ENCODE measurements around the gene PRDM16.

PRDM16 gene

DNA sequence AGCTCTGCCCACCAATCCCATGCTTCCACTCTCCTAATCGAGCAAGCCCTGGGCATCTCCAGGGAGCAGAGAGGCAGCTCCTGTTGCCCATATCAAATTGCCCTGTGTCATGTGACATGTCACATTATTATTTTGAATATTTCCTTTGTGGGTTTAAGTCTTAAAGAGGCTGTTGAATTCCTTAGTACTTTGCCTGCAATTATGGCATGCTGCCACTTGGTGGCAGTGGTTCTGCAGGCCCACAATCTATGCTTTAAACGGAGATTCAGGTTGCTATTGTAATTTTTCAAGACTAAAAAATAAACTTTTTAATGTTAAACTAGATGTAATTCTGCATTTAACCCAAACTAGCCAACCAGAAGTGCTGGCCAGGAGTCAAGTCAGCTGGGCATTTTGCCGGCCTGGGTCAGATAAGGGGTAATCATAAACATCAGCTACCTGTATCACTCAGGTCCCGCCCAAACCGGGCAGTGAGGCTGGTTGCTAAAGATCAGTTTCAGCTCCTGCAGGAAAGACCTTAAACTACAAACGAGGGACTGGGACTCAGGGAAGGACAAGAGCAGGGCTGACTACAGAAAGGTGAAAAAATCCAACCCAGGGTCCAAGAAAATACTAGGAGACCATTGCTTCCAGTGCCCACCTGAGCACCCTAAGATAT, 348.2 kb downstream of the PRDM16 start:
- no peak for DNase-seq (ENCODE audit: low read depth)

DNA sequence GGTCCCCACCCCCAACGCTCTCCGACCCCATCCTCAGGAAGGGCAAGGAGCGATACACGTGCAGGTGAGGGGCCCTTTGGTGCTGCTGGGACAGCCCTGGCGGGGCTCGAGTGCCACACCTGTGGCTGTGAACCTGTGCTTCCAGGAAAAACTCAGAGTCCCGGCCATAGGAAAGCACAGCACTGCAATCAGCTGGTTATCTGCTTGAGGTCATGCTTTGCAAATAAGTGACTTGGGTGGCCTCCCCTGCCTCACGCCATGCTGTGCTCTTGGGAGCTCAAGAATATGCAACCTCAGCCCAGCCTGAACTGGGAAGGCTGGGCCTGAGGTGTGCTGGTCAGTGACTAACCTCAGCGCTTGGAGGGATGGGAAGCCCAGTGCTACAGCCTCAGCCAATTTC, 348.9 kb downstream of the PRDM16 start:
- no peak for DNase-seq (ENCODE audit: low read depth)

DNA sequence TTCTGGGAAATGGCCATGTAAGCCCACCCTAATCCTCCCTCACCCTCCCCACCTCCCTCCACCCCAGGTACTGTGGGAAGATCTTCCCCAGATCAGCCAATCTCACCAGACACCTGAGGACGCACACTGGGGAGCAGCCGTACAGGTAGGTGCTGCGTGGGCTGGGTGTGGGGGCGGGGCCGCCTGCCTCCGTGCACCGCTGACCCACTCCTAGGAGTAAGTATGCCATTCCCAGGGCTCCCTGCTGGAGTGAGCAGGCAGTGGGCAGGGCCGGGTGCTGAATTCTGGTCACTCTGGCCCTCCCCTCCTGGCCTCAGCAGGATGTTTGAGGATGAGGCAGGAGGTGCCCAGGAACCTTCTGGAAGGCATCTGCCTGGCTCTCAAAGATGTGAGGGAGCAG, 349.6 kb downstream of the PRDM16 start:
- no peak for DNase-seq (ENCODE audit: low read depth)

DNA sequence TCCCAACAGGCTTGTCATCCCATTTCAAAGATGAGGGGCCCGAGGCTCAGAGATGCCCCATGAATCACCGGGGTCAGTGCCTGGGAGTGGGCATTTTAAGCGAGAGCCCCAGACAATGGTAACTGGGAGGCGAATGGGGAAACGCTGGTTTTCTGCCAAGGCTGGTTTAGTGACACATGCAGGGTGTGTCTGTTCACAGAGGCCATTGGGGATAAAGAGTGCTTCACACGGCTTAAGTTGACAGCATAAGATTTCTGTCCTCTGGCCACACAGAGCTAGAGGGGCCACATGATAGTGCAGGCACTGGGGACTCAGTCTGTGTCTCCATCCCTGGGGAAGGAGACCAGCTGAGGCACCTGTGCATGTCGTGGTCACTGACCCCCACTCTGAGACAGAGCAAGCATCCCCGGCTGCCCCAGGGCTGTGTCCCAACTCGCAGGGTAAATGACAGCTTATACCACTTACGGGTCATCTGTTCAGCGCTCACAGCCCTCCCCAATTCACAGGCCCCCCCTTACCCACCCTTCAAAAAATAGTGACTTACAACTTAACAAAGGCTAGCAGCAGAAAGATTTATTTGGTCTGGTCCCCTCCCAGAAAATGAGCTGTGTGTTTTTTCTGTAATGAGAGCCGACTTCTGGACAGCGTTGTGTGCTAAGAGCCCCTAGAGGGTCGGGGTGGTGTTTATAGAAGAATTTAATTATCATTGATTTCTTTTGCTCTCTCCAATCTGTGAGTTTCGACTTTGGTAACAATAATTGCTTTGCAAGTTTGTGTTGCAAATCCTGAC, 350.6 kb downstream of the PRDM16 start:
- no peak for DNase-seq (ENCODE audit: low read depth)

DNA sequence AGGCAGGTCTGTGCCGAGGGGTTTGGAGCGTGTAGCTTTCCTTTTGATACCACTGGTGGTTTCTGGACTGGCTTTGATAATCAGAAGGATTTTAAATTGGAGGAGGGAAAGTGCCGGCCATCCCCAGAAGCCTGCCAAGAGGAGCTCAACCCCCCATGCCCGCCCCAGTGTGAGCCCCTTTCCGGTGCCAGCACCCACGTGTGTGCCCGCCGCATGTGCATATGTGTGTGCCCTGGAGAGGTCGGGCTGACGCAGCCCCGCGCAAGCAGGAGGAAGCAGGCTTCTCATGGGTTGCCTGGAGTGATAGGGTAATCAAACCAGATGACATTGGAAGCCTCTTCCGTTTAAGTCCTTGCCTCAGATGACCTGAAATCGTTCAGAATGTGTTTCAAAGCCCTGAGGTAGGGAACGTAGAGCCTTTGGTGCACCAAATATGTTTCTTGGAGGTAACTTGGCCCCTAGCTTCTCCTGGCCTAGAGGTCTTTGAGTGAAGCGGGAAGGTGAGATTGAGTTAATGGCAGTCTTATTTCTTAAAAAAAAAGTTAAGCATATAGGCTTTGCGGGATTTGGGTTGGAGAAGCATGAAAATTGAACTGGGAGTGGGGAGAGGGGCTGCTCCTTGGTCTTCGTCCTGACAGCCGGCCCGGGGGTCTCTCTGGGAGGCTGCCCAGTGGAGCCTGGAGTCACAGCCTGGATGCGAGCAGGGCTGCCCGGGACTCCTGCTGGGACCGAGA, 351.4 kb downstream of the PRDM16 start:
- DNase-seq (ENCODE audit: low read depth): no peak

DNA sequence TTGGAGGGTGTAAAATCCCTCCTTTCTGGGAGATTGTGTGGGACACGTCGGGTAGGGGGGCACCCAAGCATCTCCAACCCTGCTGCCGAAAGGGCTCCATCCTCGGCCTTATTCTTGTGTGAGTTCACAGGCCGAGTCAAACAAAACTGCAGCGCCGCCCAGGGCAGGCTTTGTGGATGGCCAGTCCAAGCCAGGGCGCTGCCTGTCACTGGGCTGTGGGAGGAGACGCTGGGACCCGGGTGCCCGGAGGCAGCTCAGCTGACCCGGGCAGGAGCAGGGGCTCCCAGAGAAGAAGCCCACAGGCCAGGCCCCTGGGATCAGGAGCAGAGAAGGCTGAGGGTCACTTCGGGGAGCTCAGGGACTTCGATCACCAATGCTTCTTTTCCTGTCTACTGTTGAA, 353.6 kb downstream of the PRDM16 start:
- no peak for DNase-seq (ENCODE audit: low read depth)

DNA sequence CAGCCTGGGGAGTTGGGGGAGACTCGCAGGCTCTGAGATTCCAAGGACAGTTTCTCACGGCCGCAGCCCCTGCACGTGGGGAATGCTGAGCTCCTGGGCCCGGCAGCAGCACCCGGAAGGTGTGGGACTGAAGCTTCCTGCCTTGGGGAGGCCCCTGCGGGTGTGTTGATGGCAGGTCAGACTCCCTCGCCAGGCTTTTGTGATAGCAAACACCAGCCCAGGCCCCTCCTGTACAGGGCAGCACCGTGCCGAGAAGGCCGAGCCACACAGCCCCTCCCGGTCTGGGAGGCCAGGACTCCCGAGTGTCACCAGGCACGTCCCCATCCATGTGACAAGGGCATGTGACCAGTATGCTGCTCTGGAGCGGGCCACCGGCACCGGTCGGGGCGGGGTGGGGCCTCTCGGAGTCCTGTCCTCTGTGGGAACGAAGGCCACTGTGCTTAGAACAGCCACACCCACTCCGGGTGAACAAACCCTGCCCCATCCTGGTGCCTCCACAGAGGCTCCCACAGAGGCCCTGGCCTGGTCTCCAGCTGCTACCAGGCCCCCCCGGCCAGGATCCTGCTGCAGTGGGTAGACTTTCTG, 354.3 kb downstream of the PRDM16 start:
- no peak for DNase-seq (ENCODE audit: low read depth)

DNA sequence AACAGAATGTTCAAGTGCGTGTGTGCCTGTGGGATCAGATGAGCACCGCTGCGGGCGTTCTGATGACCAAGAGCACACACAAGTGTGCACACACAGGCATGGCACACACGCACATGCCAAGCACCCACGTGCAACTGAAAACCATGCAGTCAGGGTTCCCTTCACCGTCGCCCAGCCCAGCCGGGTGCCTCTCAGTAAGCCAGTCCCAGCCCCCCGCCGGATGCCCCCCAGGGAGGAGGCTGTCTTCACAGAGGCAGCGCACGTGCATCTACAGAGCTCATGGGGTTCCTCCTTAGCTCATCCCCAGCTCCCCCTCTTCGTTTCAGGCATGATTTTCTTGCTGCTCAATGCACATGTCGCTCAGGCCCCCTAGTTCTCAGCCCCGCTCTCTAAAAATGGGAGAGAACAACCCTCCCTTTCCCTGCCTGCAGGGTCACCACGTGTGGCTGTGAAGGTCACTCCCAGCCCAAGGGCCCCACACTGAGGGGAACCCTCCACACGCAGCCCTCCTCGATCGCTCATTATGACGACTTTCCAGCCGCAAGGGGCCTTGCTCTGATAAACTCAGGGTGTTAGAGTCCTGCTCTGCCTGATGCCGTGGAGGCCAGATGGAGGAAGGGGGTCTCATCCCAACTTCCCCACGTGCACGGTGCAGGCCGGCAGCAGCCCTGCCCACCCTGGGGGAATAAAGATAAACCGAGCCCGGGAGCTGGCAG, 355.1 kb downstream of the PRDM16 start:
- DNase-seq (ENCODE audit: low read depth): no peak

DNA sequence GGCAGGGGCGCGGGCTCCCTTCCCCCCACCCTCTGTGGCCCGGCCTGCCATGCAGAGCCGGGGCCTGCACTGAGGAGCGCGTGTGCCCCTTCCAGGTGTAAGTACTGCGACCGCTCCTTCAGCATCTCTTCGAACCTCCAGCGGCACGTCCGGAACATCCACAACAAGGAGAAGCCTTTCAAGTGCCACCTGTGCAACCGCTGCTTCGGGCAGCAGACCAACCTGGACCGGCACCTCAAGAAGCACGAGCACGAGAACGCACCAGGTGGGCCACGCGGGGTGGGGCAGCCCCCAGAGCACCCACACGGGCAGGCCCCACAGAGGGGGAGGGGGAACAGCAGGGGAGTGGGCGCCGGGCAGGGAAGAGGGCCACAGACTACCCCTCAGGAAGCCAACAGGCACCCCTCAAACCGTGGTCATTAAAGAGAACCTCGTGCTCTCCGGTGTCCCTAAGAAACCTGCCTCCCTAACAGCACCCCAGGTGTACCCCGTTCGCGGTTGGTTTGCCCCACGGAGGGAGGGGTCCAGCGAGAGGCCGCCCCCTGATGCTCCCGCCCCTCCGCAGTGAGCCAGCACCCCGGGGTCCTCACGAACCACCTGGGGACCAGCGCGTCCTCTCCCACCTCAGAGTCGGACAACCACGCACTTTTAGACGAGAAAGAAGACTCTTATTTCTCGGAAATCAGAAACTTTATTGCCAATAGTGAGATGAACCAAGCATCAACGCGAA, 356.6 kb downstream of the PRDM16 start:
- no peak for DNase-seq (ENCODE audit: low read depth)

DNA sequence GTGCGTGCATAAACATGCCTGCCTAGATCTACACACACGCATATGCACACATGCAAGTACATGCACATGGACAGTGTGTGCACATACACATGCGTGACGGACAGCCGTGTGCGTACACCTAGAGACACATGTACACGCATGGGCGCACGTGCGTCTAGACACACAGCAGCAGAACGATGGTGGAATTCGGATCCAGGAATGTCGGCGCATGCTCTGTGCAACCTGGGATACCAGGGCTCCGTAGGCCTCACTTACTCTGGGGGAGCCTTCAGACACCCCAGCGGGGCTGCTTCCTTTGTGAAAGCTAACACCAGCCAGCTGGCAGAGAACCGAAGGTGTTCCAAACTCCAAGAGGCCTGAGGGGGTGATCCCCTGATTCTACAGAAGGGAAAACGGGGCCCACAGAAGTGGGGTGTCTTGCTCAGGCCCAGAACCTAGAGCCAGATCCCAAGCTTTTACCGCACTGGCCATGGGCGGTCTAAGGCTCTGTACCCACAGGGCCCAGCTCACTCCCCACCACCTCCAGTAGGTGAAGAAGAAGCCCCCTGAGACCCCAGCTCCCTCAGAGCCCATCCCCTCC, 358.0 kb downstream of the PRDM16 start:
- no peak for DNase-seq (ENCODE audit: low read depth)

DNA sequence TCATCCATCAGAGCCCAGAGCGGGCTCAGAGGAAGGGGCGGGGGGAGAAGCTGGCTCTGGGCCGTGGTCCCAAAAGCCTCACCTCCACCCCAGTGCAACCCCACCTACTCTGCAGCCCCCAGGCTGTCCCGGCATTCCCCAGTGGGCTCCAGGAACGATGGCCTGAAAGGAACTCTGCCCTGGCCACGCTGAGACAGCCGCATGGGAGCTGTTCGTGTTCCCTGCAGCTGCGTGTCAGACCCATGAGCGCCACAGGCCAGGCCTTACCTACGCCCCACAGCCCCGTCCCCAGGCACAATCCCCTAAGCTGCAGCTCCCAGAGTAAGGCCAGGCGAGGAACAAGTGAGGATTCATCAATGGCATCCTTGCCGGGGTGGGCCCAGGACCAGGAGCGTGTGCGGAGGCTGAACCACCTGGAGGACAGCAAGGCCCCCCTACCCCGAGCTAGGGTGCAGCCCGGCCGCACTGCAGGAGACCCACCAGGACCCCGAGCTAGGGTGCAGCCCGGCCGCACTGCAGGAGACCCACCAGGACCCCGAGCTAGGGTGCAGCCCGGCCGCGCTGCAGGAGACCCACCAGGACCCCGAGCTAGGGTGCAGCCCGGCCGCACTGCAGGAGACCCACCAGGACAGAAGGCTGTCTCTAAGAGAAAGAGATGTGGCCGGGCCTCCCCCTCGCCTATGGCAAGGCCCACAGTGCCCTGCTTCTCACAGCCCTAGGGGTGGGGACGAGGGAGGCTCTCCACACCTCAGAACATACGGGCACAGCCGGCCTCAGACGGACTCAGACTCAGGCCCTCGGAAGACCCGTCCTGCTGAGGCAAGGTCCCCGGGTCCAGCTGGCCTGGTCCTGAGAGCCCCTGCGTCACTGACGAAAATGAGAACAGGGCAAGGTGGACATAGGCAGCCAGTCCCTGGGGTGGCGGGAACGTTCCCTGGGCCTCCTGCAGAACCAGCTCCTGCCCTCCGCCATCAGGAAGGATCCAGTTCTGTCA, 359.0 kb downstream of the PRDM16 start:
- no peak for DNase-seq (ENCODE audit: low read depth)

DNA sequence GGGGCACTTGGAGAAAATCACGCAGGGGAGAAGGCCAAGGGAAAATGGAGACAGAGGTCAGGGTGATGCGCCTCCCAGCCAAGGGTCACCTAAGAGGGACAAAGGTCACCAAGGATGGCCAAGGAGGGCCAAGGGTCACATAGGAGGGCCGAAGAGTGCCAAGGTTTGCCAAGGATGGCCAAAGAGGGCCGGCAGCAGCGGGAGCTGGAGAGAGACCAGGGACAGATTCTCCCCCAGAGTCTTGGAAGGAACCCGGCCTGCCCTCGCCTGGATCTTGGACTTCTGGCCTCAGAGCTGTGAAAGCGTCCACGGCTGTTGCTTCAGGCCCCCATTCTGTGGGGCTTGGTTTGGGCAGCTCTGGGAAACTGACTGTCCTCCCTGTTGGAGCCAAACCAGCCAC, 359.9 kb downstream of the PRDM16 start:
- no peak for DNase-seq (ENCODE audit: low read depth)

DNA sequence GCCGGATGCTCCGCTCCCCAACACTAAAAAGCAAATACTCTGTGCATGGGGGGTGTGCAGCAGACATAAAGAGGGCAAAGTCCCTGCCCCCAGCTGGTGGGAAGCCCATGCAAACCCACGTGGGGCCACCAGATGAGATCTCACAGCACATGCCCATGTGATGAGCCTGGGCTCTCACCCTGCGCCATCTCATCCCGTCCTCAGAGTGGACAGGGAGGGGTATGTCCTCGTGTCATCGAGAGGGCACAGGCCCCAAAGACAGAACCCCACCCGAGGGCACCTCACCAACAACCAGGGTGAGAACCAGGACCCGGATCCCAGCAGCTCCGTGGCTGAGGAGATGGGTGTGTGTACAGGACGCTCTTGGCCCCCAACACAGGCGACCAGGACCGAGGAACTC, 360.3 kb downstream of the PRDM16 start:
- DNase-seq (ENCODE audit: low read depth): no peak

DNA sequence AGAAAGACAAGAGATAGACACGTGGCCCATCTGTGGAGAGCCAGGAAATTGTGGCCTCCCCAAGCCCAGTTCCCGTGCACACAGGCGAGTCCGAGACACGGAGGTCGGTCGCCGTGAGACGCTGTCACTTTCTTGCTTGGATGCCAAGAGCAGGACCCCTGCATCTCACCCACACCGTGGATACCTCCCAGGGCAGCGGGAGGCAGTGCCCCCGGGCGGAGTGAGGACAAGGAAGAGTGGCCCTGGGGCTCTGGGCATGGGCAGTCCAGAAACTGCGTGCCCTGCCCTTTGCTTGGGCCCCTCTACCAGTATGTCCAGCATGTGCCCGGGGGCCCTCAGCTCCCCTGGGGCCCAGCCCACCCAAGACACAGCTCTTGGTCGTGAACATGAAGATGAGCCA, 360.8 kb downstream of the PRDM16 start:
- DNase-seq (ENCODE audit: low read depth): no peak

DNA sequence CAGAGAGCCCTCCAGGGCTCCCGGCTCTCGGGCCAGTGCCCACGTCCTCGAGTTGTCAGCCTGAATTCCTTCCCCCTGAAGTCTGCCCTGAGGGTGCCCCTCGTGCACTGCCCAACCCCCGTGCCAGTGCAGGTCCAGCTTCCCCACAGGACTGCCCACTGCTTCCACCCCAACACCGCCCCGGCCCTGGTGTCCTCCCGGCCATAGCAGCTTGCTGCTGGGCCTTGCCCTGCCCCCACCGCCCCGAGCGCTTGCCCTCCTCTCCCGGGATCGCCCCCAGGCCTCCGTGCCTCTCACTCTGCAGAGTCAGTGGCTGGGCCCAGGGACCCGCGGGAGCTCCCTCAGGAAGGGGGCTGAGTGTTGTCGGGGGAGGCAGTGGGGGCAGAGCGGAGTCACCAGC, 361.4 kb downstream of the PRDM16 start:
- no peak for DNase-seq (ENCODE audit: low read depth)

DNA sequence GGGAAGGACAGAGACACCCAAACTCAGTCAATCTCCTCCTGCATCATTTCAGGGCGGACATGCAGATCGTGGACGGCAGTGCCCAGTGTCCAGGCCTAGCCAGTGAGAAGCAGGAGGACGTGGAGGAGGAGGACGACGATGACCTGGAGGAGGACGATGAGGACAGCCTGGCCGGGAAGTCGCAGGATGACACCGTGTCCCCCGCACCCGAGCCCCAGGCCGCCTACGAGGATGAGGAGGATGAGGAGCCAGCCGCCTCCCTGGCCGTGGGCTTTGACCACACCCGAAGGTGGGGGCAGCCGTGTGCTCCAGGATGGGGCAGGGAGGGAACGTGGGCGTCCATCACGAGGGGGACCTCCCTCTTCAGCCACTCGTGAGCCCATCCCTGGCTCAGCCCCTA, 361.8 kb downstream of the PRDM16 start:
- DNase-seq (ENCODE audit: low read depth): no peak

DNA sequence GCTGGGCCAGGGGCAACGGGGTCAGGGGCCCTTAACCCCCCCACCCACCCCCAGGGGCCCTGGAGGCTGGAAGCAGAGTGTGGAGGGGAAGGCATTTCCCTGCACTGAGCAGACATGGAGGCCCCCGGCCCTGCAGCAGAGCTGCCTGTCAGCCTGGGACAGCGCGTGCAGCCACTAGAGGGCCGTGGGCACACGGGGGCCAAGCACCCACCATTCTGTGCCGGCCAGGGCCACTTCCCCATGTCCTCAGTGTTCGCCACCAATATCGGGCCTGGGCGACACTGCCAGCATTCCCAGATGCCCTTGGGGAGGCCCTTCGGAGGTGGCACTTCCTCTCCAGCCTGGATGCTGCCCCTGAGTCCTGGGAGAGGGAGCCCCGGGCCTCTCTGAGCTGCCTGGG, 362.3 kb downstream of the PRDM16 start:
- DNase-seq (ENCODE audit: low read depth): no peak

DNA sequence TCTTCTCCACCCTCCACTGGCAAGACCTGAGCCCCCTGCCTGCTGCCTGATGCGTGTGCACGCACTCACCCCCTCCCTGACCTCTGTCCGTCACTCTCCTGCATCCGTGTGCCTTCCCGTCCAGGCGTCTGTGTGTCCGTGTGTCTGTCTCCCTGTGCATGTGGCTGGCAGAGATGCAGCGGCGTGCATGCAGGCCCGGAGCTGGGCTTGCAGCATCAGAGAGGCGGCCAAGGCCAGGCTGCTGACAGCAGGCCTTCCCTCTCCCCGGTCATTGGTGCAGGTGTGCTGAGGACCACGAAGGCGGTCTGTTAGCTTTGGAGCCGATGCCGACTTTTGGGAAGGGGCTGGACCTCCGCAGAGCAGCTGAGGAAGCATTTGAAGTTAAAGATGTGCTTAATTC, 362.7 kb downstream of the PRDM16 start:
- no peak for DNase-seq (ENCODE audit: low read depth)

DNA sequence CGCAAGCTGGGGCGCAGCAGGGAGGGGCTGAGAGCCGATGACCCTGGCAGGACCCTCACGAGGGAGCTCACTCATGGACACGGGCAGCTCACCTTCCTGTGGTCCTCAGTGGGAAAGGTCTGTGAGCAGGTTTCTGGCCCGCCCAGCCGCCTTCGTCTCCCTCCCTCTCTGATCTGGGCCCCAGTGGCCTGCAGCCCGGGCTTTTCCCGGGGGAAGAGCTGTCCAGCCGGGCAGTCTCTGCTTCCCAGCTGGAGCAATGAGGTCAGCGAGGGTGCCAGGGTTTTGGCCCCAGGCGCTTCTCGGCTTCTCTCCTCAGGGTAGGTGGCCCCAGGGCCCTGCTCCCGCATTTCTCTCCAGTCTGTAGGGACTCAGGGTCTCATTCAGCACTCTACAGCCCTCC, 363.3 kb downstream of the PRDM16 start:
- DNase-seq (ENCODE audit: low read depth): no peak

DNA sequence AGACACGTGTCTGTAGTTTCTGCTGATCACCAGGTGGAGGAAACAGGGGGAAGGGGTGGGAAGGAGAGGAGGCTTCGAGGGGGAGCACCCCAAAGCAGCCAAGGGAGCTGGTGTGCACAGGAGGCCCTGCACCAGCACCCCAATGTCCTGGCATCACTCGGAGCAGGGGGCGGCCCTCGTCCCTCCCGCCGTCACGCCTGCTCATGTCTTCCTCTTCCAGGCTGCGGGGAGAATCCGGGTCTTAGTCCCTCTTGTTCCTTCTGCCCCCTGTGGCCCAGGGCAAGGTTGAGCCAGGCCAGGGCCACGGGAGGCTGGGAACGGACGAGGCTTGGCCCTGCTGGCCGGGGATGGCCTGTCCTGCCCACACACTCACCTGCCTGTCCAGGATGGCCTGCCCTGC, 364.1 kb downstream of the PRDM16 start:
- no peak for DNase-seq (ENCODE audit: low read depth)
